ENCODE measurements around the gene OR10P1.
"Not testable (repeated sequence)": the region's sequence is repeated elsewhere in the genome, so short reads cannot be mapped to it uniquely, and the experiment has no call there.

Gene OR10P1
- total RNA-seq = 0 reads per million in 2 donors

DNA sequence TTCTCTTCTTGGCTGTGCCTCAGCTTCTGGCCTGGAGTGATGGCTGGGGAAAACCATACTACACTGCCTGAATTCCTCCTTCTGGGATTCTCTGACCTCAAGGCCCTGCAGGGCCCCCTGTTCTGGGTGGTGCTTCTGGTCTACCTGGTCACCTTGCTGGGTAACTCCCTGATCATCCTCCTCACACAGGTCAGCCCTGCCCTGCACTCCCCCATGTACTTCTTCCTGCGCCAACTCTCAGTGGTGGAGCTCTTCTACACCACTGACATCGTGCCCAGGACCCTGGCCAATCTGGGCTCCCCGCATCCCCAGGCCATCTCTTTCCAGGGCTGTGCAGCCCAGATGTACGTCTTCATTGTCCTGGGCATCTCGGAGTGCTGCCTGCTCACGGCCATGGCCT is at the start of gene OR10P1:
Gene OR10P1 (plus strand): TSS at position 40 of the 400 bp plus-strand sequence. CDS start 0 bp downstream, at position 40.
- no peak for DNase-seq

DNA sequence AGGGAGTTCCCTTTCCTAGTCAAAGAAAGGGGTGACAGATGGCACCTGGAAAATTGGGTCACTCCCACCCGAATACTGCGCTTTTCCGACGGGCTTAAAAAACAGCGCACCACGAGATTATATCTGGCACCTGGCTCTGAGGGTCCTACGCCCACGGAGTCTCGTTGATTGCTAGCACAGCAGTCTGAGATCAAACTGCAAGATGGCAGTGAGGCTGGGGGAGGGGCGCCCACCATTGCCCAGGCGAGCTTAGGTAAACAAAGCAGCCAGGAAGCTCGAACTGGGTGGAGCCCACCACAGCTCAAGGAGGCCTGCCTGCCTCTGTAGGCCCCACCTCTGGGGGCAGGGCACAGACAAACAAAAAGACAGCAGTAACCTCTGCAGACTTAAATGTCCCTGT is 46.5 kb upstream of the OR10P1 start:
- peak in 1 of 5 experiments; percentile 20 for DNase-seq

- no peak for DNase-seq
Observed at GRCh38 chr12:55607821-55608594, 28.7 kb upstream of the OR10P1 start.

DNA sequence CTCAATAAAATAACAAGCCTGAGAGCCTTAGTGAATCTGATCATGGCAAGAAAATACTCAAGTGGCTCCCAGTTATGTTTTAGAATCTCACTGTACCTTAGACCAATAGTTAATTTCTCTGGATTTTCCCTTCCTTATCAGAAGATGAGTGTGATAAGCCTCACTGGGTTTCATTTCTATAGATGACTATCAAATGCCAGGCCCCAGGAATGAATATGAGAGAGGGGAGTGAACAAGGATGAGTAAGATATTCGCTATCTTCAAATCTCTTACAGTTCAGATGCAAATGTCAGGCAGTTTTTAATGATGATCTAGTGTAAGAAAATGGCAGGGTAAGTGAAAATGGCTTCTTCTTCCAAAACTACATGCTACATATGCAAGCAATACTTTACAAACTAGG is 26.1 kb upstream of the OR10P1 start:
- no peak for DNase-seq

GRCh38 chr12:55612646-55613045 is 24.0 kb upstream of the OR10P1 start:
- DNase-seq = no peak

DNA sequence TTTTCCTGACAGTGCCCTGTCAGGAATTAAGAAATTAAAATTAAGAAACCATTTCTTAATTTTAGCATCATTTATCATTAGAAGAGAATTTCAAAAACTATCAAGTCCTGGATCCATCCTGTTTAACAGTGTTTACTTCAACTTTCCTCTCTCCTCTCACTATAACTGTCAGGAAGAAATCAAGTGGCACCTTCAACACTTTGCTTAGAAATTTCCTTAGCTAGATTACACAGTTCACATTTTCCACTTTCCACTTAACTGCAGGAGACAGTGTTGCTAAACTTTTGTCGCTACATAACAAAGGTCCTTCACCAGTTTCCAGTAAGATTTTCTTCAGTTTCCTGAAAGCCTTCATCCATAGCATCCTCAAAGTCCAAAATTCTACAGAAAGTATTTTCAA is 21.9 kb upstream of the OR10P1 start:
- no peak for DNase-seq

DNA sequence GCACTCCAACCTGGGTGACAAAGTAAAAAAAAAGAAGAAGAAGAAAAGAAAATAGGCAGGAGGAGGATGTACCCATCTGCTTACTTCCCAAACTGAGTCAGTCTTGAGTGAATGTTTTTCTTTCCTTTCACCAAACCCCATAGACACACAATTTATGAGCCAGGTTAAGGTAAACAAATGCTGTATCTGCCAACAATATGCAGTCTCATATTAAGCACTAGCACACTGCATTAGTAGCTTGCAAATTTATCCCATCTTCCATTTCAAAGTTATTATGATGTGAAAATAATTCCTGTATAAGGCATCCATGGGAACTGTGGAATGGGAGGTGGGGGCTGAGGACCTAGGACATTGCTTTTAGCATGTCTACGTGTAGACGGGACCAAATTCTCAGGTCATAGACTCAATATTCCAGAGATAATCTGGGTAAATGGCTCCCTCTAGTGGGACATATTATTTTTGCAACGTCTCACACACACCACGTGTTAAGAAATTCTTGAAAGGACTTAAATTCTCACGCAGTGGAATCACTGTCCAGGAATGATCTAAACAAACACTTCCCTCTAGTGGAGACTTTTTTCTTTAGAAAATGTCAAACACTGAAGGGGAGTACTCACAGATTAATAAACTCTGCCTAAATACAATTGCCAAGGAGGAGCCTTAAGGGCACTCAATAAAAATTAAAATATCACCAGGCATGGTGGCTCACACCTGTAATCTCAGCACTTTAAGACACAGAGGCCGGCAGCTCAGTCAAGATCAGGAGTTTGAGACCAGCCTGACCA is 17.1 kb upstream of the OR10P1 start:
- peak in 2 of 5 experiments; percentile 50 to 65 for DNase-seq

- peak in 1 of 5 experiments; percentile 39 for DNase-seq
Observed at GRCh38 chr12:55624056-55624455, 12.6 kb upstream of the OR10P1 start.

DNA sequence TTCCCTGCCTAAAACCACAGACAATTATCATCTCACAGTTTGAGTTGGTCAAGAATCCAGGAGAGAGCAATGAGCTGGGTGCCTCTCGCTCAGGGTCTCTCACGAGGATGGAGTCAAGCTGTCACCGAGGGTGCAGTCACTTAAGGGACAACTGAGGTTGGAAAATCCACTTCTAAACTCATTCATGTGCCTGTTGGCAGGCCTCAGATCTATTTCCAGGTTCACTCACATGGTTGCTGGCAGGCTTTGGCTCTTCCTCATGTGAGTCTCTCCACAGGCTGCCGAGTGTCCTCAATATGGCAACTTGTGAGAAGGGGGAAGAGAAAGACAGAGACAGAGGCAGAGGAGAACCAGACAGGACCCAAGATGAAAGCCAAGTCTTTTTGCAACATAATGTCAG is 10.5 kb upstream of the OR10P1 start:
- DNase-seq = no peak

- DNase-seq = peak in 1 of 5 experiments; percentile 12
Observed at GRCh38 chr12:55629058-55629841, 7.4 kb upstream of the OR10P1 start.

DNA sequence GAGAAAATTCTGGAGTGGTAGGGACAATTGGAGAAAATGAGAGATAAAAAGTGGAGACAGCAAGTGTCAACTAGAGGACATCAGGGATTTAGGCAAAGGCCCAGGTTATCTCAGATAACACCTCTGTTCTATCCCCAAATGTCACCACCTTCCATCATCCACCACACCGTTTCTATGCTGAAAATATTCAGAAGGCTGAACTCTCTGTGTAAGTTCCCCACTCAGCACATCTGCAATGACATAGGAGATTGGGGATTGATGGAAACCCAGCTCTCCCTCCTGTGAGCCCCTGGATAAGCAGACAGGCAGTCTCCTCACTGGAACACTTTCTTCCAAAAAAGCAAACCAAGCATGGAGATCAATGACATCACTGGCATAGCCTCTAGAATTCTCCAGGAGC is 5.6 kb upstream of the OR10P1 start:
- DNase-seq = no peak

DNA sequence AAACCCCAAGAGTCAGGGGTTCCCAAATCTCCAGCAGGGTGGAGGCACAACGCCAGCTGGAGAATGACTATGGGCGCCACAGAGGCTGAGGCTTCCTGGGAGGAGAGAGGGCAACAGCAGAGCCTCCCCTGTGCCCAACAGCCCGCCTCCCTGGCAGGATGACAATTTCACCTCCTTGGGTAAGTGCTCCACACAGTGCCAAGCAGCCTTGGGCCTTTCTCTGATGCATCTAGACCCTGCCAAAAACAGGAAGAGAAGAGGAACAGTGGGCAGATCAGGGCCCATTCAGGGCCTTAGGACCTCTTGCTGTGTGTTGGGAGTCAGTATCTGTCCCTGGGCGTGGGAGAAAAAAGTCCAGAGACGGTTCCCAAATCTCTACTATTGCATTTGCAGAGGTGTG is 5.0 kb upstream of the OR10P1 start:
- DNase-seq = no peak

- no peak for DNase-seq
Observed at GRCh38 chr12:55633151-55633550, 3.5 kb upstream of the OR10P1 start.

GRCh38 chr12:55636116-55636655 is 506 bp upstream of the OR10P1 start:
- DNase-seq = peak in 1 of 5 experiments; percentile 25

DNA sequence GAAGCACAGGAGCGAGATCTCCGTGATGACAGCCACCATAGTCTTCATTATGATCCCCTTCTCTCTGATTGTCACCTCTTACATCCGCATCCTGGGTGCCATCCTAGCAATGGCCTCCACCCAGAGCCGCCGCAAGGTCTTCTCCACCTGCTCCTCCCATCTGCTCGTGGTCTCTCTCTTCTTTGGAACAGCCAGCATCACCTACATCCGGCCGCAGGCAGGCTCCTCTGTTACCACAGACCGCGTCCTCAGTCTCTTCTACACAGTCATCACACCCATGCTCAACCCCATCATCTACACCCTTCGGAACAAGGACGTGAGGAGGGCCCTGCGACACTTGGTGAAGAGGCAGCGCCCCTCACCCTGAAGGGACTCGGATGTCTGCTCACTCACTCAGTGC is 775 bp downstream of the OR10P1 start:
- DNase-seq = peak in 2 of 5 experiments; percentile 54 to 90

DNA sequence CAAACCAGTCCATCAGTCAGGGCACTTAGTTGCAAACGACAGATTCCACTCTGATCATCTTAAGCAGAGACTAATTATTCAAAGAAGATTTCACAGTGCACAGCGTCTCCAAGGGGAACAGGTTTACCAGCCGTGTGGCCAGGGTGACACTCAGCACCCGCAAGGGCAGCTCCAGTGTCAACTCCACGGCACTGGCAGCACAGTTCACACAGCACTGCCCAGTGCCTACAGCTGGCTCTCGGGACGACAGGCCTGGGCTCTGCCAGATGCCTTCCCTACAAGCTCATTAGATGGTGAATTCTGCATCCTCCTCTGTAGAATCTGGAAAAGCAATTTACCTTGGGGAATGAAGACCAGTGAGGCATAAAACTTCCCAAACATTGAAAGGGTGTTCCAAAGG is 4.9 kb downstream of the OR10P1 start:
- no peak for DNase-seq

DNA sequence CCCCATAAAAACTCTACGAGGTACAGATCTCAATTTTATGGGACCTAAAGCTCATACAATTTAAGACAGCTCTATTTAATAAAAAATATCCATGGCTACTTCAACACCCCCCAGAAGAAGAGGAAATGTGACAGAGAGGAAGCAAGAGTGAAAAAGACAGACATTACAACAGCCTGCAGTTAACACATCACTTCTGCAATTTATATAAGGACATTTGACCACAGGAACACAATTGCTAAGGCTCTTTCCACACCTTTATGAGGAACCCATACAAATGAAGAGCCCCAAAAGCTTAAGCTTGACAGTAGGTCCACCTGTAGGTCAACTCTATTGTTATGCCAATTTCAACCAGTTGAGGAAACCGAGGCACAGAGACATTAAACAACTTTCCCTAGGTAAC is 5.6 kb downstream of the OR10P1 start:
- no peak for DNase-seq

- peak in 1 of 5 experiments; percentile 62 for DNase-seq
Observed at GRCh38 chr12:55642669-55643068, 6.0 kb downstream of the OR10P1 start.

- DNase-seq = no peak
Observed at GRCh38 chr12:55644591-55644990, 7.9 kb downstream of the OR10P1 start.

DNA sequence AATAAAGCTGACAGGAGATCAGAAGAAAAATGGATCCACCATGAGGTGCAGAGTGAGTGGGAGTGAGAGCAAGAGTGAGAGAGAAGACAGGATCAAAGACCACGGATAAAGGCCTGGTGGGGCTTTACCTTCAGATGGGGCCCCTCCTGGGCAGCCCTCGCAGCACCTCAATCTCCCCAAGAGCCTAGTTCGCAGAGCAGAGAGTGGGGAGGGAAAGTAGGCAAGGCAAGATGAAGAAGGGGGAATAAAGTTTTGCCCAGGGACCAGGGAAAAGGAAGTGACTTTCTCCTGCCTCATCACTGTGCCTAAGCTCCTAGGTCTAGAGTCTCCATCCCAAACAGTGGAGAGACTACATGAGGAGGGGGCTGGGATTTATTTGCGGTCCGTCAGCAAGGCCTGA is 10.3 kb downstream of the OR10P1 start:
- no peak for DNase-seq

GRCh38 chr12:55650620-55651298 is 14.1 kb downstream of the OR10P1 start:
- DNase-seq = not testable (repeated sequence)

GRCh38 chr12:55651299-55651683 is 14.6 kb downstream of the OR10P1 start:
- no peak for DNase-seq

All from T-helper 2 cell (primary cell).